Esophagus squamous epithelium (tissue), 5 donors: ENCODE data around the gene AVPR1A. TPM values are rescaled to one million over a fixed set of nuclear protein-coding genes. Genes with fewer than 3 reads are reported as not detected.

ENCODE experiments used
- DNase-seq: peaks from one replicate; lab custom pipeline; 2025; lab: John Stamatoyannopoulos, UW
- H3K27ac ChIP-seq, 4 donors: fragments of 200-600 bp; sonication (generic); one replicate each; pipeline ENCODE4 v1.5.1; 2016 to 2019; ENCODE audit warnings: mild to moderate bottlenecking in 1 of 4
- H3K27me3 ChIP-seq, 4 donors: fragments of 200-600 bp; sonication (generic); 1 replicate in 3 of 4; 2 replicates in 1 of 4; pipeline versions ENCODE4 v1.5.1 to v1.6.0; 2017 to 2021; ENCODE audit warnings: antibody characterized with exemption in 1 of 4
- H3K36me3 ChIP-seq, 3 donors: fragments of 200-600 bp; sonication (generic); one replicate each; pipeline ENCODE4 v1.5.1; 2016 to 2019
- H3K4me1 ChIP-seq, 3 donors: fragments of 200-600 bp; sonication (generic); one replicate each; pipeline ENCODE4 v1.5.1; 2017 to 2019
- H3K4me3 ChIP-seq, 4 donors: fragments of 200-600 bp; sonication (generic); 1 replicate in 3 of 4; 2 replicates in 1 of 4; pipeline ENCODE4 v1.5.1; 2016 to 2019; ENCODE audit warnings: mild to moderate bottlenecking in 2 of 4, moderate library complexity in 1 of 4
- H3K9me3 ChIP-seq, 3 donors: fragments of 200-600 bp; sonication (generic); one replicate each; pipeline ENCODE4 v1.5.1; 2016 to 2019
- CTCF ChIP-seq, 6 experiments: fragments of 450-650 bp in 4 of 6; fragments of 200-600 bp in 2 of 6; sonication (generic) in 2 of 6; IDR thresholded peaks; one replicate each; pipeline ENCODE4 v1.5.1; 2016 to 2019; ENCODE audit warnings: antibody characterized with exemption in 6 of 6, mild to moderate bottlenecking in 4 of 6, moderate library complexity in 4 of 6
- POLR2A ChIP-seq, 4 donors: fragments of 450-650 bp; IDR thresholded peaks; one replicate each; pipeline ENCODE4 v1.6.1; 2017; ENCODE audit warnings: antibody characterized with exemption in 4 of 4, mild to moderate bottlenecking in 4 of 4, moderate library complexity in 3 of 4
- WGBS, 2 donors: methylation state at CpG; one replicate each; pipeline ENCODE4 v1.1.5; 2018; 5-methylcytosine and 5-hydroxymethylcytosine counted together
- intact Hi-C: fragments of 100-400 bp; cut with DNase I; formaldehyde crosslinking; loops from one replicate; pipeline ENCODE4 v1.15.0; 2022
- total RNA-seq, 4 donors: library from RNA; depleted of rRNA; stranded (reverse); fragments of >200 nt; gene quantifications; one replicate each; pipeline ENCODE4 v1.1.0, GENCODE V29; 2016
- donor health status: DM: yes; HTN: yes; CAD: no.

AVPR1A gene
- total RNA-seq, 4 donors from 2014 or later: 0.87 to 2.8 (median 1.6) TPM

- DNase-seq: no peak
- Histone ChIP-seq H3K27ac (no peak overlapping the region), H3K9me3 (no peaks in the 10 kb centered on the region), H3K4me3 (no peak overlapping the region), H3K27me3 (no peaks in the 10 kb centered on the region), H3K4me1 (no peaks in the 10 kb centered on the region), H3K36me3 (no peaks in the 10 kb centered on the region)
- intact Hi-C loops: no loop called here
- TF ChIP-seq POLR2A (IDR thresholded peaks at IDR 0.05): no peak
- TF ChIP-seq CTCF (IDR thresholded peaks at IDR 0.05): no peak
- WGBS, 2 donors: 50 to 70% methylated on average over 2 of the region's 2 CpGs
Observed at GRCh38 chr12:63098851-63099250, 52.1 kb downstream of the AVPR1A start.

- no peak for DNase-seq
- TF ChIP-seq POLR2A (IDR thresholded peaks at IDR 0.05): no peak
- TF ChIP-seq CTCF (IDR thresholded peaks at IDR 0.05): no peak
- H3K27ac ChIP-seq: no peak overlapping the region
- intact Hi-C loops: no loop called here
- no peaks in the 10 kb centered on the region for H3K4me1 ChIP-seq
- H3K27me3 ChIP-seq: no peaks in the 10 kb centered on the region
- H3K9me3 ChIP-seq: no peaks in the 10 kb centered on the region
- H3K36me3 ChIP-seq: no peaks in the 10 kb centered on the region
- 78 to 82% methylated on average over 6 to 7 of the region's 7 CpGs for WGBS, 2 donors
- no peak overlapping the region for H3K4me3 ChIP-seq
Observed at GRCh38 chr12:63095369-63095980, 55.5 kb downstream of the AVPR1A start.

GRCh38 chr12:63093711-63094110 lies 57.3 kb downstream of the AVPR1A start:
- Histone ChIP-seq H3K4me3 (no peak overlapping the region), H3K9me3 (no peaks in the 10 kb centered on the region)
- no peak for TF ChIP-seq POLR2A (IDR thresholded peaks at IDR 0.05)
- no peak for TF ChIP-seq CTCF (IDR thresholded peaks at IDR 0.05)

GRCh38 chr12:63093084-63093483 lies 57.9 kb downstream of the AVPR1A start:
- no peaks in the 10 kb centered on the region for H3K36me3 ChIP-seq
- H3K27ac ChIP-seq: no peak overlapping the region
- H3K4me1 ChIP-seq: no peaks in the 10 kb centered on the region
- intact Hi-C loops: no loop called here
- H3K27me3 ChIP-seq: no peaks in the 10 kb centered on the region
- H3K9me3 ChIP-seq: no peaks in the 10 kb centered on the region
- no peak for DNase-seq
- TF ChIP-seq CTCF (IDR thresholded peaks at IDR 0.05) (no peak), POLR2A (IDR thresholded peaks at IDR 0.05) (no peak)
- WGBS, 2 donors: 41 to 65% methylated on average over 2 of the region's 2 CpGs
- no peak overlapping the region for H3K4me3 ChIP-seq

More at GRCh38 chr12:63093711-63094110, 57.3 kb downstream of the AVPR1A start:
- intact Hi-C loops: no loop called here
- H3K27ac ChIP-seq: no peak overlapping the region
- no peaks in the 10 kb centered on the region for H3K4me1 ChIP-seq
- 39 to 70% methylated on average over 1 to 2 of the region's 2 CpGs for WGBS, 2 donors
- H3K27me3 ChIP-seq: no peaks in the 10 kb centered on the region
- no peaks in the 10 kb centered on the region for H3K36me3 ChIP-seq
- DNase-seq: no peak

Other genes with a start within 250 kb of the AVPR1A start
- gene PPM1H, start 216.1 kb downstream of the AVPR1A start, total RNA-seq: 1 to 10 TPM in 1 of 4 donors, under 1 TPM in 2, not detected in 1; 0.09 to 7.6 (median 0.76) TPM